GM19455 (cell line): ENCODE measurements around the gene INHA.

Experiments used
- ATAC-seq: cut with Tn5 transposase; IDR thresholded peaks from one replicate; pipeline ENCODE4 v1.9.1; 2021; ENCODE audit not compliant: unreplicated experiment

The INHA gene

GRCh38 chr2:219573166-219573565 is 1.1 kb downstream of the INHA start:
- ATAC-seq: no peak

DNA sequence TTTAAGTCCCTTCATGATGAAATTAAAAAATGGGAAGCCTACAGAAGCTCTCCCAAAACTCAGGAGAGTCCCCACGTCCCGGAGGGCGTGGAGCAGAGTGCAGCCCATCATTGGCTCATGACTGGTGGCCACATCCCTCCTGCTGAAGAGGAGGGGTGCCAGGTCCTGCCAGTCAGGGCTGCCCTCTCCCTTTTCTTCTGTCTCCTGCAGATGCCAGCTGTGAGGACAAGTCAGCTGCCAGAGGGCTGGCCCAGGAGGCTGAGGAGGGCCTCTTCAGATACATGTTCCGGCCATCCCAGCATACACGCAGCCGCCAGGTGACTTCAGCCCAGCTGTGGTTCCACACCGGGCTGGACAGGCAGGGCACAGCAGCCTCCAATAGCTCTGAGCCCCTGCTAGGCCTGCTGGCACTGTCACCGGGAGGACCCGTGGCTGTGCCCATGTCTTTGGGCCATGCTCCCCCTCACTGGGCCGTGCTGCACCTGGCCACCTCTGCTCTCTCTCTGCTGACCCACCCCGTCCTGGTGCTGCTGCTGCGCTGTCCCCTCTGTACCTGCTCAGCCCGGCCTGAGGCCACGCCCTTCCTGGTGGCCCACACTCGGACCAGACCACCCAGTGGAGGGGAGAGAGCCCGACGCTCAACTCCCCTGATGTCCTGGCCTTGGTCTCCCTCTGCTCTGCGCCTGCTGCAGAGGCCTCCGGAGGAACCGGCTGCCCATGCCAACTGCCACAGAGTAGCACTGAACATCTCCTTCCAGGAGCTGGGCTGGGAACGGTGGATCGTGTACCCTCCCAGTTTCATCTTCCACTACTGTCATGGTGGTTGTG is 2.6 kb downstream of the INHA start:
- no peak for ATAC-seq

DNA sequence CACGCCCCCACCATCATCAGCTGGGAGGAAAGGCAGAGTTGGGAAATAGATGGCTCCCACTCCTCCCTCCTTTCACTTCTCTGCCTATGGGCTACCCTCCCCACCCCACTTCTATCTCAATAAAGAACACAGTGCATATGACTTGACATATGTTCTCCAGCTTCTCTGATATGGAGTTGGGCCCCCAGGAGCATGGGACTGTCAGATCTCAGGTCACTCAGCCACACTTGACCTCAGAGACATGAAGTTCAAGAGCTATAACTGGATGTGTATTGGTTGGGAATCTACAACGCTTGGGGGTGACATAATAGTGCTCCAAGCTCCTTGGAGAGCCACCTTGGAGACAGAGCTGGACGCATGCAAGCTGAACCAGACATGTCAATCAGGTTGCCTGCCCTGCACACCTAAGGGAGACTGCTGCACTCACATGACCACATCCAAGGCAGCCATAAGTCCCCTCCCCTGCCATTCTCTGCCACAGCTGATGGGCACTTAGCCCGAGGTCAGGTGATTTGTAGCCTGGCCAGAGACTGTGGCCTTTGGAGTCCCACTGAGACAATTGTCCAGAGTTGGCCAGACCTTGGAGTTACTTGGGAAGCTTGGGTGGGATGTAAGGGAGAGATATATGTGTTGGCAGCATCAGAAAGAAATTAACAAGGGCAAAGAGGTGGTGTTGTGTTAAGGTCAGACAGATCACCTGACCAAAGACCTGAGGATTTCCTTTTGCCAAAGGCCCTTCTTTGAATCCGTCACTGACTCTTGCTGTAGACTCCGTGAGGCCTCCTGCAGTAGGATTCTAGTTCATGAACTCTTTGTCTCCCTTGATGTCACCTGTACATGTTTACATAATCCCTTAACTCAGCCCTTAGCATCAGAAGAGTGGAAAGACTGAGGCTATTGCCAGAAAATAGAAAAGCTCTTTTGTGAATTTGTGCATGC is 3.7 kb downstream of the INHA start:
- ATAC-seq: no peak

DNA sequence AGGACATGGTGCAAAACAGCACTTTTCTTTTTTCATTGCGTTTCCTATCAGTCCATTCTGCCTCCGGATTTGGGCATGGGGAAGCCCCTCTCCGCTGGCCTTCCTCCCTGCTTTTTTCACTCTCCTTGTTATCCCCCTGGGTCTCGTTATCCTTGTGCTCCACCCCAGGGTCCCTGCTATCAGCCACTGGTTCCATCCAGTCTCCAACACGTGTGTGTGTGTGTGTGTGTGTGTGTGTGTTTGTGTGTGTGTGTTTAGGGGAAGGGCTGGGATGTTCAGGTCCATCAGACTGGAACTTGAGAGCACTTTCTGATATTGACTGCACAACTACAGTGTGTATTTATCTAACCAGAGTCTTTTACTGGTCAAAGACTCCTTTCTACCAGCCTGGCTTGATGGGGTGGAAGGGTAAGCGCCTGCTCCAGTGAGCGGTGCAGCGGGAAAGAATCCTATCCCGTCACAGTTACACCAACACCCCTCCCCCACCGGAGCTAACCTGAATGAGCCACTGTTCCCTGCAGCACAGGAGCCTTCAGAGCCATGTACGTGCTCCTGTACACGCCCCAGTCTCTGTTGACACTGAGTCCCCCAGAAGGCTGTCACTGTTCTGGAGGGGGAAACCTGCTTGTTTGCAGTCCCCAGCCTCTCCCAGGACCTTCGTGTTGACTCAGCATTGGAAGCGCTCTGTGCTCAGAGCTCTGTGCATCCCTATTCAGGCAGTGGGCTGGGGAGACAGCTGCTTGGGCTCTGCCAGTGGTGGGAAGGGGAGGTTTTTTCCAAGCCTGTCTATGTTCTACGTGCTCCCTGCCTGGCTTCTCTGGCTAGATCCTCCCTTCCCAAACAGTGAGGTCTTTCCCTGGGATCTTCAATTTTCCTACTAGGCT is 4.6 kb downstream of the INHA start:
- ATAC-seq: no peak

DNA sequence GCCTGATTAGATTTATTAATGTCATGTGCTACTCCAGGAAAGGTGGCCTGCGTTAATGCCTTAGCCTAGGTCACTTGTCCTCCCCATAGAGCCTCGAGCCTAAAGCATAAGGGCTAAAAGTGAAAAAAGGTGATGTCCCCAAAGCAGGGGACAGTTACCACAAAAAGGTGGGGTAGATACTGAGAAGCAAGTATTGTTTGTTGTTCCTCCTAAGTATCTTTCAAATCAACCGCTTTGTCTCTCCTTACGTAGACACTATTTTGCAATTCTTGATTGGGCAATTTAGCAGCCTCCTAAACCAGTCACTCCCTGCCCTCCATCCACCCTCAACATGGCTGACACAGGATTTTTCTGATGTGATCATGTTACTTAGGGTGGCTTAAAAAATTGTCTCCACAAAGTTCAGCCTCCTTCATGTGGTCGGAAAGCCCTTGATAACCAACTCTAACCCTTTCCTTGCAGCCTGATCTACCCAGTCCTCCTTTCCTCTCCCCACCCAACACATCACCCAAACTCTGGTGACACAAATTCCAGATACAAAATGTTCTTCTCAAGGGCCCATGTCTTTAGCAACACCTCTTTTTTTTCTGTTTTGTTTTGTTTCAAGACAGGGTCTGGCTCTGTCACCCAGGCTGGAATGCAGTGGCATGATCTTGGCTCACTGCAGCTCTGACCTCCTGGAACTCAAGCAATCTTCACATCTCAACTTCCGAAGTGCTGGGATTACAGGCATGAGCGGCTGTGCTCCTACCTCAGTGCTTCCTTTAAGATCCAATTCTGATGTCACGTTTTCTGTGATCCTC is 6.9 kb downstream of the INHA start:
- no peak for ATAC-seq

GRCh38 chr2:219581346-219581745 is 9.2 kb downstream of the INHA start:
- ATAC-seq: no peak

GRCh38 chr2:219591091-219591490 is 19.0 kb downstream of the INHA start:
- no peak for ATAC-seq

DNA sequence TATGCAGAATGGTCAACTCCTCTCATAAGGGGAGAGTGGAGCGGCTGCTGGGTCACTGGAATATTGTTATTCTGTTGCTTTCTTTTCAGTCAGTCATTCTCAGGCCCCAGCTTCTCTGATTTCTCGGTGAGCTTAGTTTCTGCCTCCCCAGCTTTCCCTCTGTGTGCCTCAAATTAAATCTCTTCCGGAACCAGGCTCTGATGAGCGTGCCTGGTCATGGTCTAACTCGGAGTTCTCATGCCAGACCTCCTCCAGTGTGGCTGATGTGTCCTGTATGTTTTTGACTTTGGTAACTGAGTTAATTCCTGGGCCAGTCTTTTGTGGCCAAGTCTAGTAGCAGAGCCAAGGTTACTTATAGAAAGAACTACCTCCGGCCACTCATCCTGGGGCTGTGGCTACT is 20.6 kb downstream of the INHA start:
- ATAC-seq: no peak

DNA sequence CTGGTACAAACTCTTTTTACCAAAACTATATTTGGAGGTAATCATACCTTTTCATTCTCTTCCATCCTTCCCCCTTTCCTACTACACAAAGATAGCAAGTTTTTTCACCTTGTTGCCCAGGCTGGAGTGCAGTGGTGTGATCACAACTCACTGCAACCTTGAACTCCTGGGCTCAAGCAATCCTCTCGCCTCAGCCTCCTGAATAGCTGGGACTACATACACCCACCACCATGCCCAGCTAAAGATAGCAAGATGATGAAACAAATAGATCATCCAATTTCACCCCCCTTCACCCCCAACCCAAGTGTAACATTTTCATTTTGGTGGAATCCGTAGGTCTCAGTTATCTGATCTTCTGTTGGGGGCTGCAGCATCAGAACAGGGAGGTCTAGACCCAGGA is 21.0 kb downstream of the INHA start:
- no peak for ATAC-seq

GRCh38 chr2:219595256-219595655 is 23.1 kb downstream of the INHA start:
- no peak for ATAC-seq

DNA sequence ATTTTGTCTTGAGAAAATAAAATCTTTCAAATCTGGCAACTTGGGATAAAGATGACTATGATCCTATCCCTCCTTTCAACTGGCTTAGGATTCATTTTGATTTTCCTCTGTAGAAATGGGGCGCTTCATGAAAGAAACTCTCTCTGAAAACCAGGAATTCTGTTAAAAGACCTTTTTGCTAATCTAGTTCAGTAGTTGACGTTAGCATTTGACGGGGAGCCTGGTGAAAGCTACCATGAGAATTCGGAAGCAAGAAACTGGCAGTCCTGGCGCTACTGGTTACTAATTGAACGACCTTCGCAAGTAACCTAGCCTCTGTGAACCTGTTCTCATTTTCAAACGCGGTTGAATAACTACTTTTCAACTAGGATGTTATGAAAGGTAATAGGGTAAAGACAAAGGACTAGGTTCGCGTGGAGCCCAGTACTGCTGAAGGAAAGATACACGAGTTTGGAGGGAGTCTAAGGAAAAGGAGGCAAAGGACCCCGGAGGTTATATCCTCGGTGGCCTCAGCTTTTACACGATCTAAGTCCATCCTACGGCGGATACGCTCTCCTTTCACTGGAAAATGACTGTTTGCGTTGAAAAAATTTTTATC is 24.9 kb downstream of the INHA start:
- ATAC-seq: peak; percentile 3

GRCh38 chr2:219597552-219598307 is 25.6 kb downstream of the INHA start, which contains the start of gene STK11IP:
TSS of gene STK11IP (plus strand) at chr2:219597857. CDS start at chr2:219598120, 263 bp downstream.
- peak; percentile 93 for ATAC-seq

DNA sequence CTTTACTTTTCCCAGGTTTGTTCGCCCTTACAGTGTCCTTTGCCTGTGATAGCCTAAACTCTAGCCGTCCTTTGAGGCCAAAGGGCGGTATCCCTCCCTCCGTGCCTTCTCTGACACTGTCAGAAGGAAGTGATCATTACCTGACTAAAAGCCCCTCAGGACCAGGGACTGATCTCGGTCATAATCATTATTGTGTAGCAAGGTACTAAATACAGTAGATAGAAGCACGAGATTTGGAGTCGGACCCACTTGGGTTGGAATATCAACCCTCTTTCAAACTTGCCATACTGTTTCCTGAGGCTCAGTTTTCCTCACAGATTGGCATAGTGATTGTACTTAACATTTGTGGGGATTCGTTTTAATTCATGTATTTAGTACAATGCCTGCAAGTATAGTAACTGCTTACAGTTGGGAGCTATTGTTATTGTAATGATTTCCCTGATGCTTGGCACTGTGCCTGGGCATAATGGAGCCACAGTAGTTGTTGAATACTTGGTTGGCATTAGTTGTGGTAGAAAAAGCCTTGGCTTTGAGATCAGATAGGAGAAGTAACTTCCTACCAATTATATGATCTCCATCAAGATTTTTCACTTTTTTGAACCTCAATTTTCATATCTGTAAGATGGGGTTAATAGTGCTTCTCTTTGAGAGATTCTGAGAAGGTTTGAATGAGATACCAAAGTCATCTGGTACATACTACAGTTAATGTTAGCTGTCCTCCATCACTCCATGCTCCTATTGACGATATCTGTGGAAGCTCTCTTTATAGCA is 26.4 kb downstream of the INHA start:
- peak; percentile 18 for ATAC-seq

DNA sequence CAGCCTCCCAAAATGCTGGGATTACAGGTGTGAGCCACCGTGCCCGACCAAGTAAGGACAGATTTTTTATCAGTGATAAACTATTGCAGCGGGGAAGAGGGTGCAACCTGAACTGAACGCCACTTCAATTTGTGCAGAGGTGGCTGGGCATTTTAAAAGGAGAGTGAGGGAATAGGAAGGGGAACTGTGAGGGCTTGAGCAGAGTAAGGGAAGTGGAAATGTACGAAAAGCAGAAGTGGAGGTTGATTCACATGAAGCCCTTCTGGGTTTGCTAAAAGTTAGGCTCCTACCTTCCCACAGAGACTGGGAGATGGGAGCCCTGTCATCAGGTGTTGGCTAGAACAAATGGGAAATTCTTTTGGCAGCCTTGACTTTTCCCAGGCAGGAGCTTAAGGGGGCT is 31.7 kb downstream of the INHA start:
- ATAC-seq: no peak

DNA sequence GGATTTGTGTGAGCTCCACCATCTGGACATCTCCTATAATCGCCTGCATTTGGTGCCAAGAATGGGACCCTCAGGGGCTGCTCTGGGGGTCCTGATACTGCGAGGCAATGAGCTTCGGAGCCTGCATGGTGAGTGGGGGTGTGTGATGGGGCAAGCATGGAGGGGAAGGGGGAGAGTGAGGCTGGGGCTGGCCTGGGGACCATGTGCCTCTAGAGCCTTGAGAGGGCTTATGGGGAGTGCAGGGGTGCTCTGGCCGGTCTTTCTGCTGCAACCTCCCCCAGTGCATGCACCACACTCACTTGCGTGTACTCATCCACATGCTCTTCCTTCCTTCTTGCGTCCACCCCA is 33.5 kb downstream of the INHA start:
- ATAC-seq: no peak

- no peak for ATAC-seq
These were observed 35.8 kb downstream of the INHA start for GRCh38 chr2:219607931-219608330.

DNA sequence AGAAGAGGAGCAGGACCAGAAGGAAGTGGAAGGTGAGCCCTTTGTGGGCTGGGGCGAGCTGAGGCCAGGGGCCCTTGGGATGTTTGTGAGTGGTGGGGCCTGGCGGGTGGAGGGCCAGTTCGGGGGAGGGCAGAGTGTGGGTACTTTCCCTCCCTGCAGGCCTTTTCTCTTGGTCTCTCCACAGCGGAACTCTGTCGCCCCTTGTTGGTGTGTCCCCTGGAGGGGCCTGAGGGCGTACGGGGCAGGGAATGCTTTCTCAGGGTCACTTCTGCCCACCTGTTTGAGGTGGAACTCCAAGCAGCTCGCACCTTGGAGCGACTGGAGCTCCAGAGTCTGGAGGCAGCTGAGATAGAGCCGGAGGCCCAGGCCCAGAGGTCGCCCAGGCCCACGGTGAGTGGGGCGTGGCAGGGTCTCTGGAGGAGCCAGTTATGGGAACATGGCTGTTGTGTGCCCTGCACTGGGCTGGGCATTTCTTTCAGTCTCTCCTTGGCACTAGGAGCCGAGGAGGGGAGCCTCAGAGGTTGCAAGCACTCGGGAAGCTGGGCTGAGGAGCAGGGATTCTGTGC is 36.4 kb downstream of the INHA start:
- no peak for ATAC-seq

- no peak for ATAC-seq
These were observed 37.1 kb downstream of the INHA start for GRCh38 chr2:219609149-219609750.
